ENCODE measurements around the gene RRBP1.

The RRBP1 gene

GRCh38 chr20:17633850-17634500, 48.1 kb downstream of the RRBP1 start:
- no peak for DNase-seq (ENCODE audit: low spot score)

DNA sequence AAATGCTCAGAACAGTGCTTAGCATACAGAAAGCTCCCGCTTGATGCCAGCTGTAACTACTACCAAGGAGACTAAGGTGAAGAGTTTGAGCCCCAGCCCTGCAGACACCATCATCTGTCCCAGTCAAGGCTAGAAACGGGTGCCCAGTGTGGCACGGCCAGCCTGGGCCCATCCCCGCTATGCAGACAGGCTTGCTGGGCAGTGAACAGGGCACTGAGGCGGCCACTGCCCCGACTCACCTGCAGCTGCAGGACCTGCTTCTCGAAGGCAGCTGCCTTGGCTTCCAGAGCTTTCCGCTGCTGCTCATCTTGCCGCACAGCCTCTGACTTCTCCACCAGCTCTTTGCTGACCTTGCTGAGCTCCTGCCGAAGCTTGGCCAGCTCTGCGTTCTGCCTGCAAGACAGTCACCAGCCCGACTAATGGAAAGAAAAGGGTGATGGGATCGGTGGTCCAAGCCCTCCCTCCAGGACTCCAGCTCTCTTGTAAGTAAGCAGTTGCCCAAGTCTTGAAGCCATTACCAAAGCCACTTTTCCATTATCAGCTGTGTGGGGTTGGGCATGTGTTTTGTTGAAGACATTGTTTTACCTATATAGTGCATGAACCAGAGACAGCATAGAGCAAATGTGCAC, 48.7 kb downstream of the RRBP1 start:
- no peak for DNase-seq (ENCODE audit: low spot score)

DNA sequence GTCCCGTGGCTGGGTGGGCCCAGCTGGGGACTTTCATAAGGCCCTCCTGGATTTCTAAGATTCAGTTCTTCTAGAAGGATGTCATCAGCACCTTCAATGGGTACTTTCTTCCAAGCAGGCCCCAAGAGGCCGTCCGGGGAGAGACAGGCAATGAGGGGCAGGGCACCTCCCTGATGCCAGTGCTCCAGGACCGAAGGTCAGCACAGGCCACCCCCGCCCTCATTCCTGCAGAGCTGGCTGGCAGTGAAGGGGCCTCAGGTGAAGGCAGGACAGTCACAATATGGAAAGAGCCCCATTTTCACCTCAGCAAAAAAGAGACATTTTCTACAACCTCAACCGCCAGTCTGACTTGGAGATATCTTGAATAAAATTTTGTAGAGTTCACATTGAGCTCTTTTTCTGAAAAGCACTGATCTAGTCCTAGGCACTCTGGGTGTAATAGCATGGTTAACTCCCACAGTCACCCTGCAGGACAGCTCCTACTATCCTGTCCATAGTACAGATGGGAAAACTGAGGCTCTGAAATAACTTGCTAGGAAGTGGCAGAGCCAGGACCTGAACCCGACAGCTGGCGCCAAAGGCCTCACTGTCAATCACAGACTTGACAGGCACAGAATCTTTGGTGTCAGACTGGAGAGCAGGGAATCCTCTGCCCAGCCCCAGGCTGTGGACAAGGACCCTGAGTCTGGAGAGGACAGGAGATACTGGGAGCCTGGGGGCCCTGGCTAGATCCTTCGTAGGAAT, 50.3 kb downstream of the RRBP1 start:
- no peak for DNase-seq (ENCODE audit: low spot score)

GRCh38 chr20:17630806-17631195, 51.2 kb downstream of the RRBP1 start:
- DNase-seq (ENCODE audit: low spot score), result no peak

GRCh38 chr20:17630151-17630805, 51.8 kb downstream of the RRBP1 start:
- no peak for DNase-seq (ENCODE audit: low spot score)

DNA sequence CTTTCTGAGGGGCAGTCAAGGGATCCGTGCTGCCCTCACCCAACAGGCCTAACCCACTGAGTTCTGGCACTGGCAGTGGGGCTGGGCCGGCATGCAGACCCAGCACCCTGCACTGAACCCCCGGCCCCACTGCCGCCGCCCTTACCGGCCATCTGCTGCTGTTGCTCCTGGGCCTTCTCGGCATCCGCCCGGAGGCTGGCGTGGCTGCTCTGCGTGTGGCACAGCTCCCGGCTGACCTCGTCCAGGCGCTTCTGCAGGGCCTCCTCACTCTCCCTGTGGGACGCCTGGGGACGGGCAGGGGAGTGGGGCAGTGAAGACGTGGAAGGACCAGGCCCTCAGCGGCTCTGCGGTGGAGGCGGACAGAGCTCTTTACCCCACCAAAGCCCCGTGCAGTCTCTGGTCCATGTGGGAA, 52.4 kb downstream of the RRBP1 start:
- no peak for DNase-seq (ENCODE audit: low spot score)

DNA sequence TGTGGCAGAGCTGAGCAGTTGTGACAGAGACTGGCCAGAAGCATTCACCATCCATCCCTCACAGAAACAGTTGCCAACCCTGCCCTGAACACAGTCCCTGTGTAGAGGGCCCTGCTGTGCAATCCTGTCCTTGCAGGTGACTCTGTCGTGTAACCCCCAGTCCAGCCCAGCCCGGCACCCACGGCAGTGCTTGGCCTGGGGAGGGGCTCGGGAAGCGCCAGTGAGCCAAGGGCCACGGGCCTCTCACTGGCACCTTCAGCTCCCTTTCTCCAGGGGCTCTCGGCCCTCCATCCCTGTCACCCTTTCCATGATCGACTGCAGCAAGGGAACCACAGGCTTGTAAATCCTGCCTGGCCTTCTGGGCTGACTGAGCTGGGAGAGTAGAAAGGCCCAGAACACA, 53.0 kb downstream of the RRBP1 start:
- no peak for DNase-seq (ENCODE audit: low spot score)

- DNase-seq (ENCODE audit: low spot score), result no peak
These were observed 53.8 kb downstream of the RRBP1 start for GRCh38 chr20:17628101-17628841.

DNA sequence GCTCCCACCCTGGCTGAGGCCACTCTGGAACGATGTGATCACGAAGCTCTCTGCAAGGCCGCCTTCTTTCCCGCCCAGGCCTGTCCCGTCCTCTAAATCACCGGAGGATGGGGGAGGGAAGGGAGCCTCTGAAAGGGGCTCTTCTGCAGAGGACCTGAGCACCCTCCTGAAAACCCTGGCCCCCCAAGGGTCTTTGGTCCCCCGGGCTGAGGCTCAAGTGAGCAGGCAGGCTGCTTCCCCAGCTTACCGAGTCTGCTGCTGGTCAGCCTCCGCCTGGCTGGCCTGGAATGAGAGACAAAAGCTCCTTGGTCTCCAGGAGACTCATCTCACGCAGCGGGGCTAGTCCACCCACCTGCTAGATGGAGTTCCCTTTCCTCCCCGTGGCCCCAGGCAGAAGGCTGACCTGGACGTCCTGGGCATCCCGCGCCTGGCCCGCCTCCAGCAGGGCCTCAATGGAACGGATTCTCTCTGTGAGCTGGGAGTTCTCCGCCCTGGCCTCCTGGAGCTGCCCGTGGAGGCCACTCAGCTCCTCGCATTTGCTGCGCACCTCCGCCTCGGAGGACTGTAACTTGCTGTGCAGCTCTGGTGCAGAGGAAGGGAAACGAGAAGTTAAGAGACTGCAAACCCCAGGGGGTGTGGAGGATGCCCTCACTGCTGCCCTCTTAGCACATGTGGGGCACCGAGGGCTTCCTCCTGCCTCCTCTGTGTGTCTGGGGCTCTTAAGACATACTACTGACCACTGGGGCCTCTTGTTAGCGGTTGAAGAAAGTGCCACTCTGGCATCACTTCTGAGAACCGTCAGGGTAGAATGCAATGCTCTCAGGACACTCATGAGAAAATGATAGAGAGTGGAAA, 54.7 kb downstream of the RRBP1 start:
- DNase-seq (ENCODE audit: low spot score), result no peak

DNA sequence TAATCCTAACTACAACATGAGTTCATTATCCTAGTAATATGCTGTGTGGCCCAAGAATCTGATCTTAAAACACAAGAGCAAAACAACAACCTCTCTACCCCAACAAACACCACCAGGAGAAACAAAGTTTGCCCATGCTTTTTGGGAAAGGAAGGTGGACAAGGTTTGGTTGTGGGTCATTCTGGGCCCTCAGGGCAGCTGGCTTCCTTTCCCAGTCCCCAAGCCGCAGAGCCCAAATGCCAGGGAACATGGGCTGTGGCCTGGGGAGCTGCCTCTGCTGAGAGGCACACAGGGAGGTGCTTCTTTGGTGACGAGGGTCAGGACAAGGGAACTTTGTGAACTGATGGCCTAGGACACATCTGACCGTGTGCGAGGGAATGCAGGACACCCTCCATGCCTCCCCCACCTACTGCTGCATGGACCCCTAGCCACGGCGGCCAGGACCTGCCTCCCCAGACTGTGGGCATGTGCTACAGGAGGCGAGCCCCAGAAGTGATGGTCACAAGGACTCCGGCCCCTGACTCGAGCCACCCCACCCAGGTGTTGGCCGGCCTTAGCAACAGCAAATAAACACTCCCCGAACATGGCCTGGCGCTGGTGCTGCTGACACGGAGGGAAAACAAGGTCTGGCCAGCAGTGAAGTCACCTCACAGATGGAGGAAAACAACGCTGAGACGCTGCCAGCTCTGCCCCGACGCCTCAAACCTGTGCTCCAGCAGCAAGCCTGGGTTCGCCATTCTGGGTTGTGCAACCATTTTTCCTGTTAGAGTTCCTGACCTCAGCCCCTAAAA, 55.6 kb downstream of the RRBP1 start:
- no peak for DNase-seq (ENCODE audit: low spot score)

DNA sequence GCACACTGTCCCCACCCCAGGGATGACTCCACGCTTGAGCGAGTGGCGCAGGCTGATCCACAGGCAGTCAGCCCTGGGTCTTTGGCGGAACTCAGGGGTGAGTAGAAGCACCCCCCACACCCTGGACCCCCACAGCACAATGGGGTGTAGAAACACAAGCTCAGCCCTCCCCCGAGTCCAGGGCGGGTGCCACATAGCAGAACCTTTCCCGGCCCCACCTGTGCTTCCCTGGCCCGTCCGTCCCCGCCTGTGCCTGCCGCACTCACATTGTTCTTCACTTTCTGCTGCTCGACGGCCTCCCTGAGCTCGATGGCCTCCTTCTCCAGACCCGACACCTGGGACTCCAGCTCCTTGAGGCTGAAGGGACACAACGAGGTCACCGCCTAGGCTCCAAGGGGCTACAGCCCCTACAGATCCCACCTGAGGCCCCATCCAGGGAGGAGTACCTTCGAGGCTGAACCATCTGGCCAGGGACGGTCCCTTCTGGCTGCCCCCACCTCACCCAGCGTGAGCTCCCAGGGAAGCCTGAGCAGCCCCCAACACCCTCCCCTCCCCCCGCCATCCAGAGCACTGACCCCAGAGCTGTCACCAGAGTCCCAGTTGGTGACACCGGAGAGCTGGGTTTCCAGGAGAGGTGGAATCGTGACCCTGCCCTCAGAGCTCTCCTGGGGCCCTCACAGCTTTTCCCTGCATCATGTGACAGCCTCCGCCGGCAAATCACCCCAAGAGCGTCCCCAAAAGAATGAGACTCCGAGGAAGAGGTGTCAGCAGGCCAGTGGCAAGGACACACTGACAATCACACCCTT, 56.6 kb downstream of the RRBP1 start:
- DNase-seq (ENCODE audit: low spot score), result no peak

GRCh38 chr20:17624551-17625245, 57.3 kb downstream of the RRBP1 start:
- DNase-seq (ENCODE audit: low spot score), result no peak

DNA sequence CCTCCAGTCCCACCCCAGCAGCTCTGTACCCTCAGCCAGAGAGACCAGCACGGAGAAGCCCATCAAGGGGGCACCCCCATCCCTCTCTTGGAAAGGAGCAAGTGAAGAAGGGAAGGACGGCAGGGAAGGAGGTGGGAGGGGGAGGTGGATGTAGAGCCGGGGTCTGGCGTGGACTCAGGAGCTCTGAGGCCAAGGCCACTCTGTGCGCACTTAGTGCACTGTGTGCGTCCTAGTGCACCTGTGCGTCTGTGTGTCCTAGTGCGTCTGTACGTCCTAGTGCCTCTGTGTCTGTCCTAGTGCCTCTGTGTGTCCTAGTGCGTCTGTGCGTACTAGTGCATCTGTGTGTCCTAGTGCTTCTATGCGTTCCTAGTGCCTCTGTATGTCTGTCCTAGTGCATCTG, 58.0 kb downstream of the RRBP1 start:
- DNase-seq (ENCODE audit: low spot score), result no peak

GRCh38 chr20:17622851-17623508, 59.1 kb downstream of the RRBP1 start:
- DNase-seq (ENCODE audit: low spot score), result no peak

DNA sequence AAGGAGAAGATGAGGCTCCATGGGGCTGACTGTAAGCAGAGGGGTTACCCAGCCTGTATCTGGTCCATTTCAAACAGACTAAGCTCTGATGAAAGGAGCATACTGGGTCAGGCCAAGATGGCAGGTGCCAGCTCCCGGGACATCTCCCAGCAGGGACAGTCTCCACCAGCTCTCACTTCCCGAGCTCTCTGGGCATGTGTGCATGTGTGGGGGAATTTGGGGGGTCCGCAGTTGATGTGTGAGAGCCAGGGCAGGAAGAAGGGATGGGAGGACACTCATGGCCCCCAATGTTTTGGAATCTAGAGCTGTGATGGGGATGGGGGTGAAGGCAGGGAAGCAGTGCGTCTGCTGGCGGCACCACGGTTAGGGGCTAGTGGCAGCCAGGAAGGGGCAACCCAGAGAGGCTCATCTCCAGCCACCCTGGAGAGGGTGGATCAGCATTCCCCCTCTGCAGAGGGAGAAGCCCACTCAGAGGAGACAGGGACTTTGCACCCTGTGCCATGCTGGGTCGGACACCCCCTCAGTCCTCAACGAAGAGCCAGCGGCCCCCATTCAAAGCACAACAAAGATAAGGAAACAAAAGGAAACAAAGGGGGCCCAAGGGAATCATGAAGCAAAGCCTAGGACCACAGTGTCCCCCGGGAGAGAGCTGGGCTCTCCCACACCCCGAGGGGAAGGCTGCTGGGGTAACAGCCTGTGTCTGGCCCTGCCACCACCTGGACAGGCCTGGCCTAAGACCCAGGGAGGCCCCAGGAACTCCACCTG, 59.8 kb downstream of the RRBP1 start:
- no peak for DNase-seq (ENCODE audit: low spot score)

- DNase-seq (ENCODE audit: low spot score), result no peak
These were observed 60.6 kb downstream of the RRBP1 start for GRCh38 chr20:17621229-17621968.

Measured in RKO (cell line).